ENCODE results near the gene CD28.
A peak's percentile ranks its signal among the peaks of the same experiment; 100 is the strongest.

The CD28 gene

DNA sequence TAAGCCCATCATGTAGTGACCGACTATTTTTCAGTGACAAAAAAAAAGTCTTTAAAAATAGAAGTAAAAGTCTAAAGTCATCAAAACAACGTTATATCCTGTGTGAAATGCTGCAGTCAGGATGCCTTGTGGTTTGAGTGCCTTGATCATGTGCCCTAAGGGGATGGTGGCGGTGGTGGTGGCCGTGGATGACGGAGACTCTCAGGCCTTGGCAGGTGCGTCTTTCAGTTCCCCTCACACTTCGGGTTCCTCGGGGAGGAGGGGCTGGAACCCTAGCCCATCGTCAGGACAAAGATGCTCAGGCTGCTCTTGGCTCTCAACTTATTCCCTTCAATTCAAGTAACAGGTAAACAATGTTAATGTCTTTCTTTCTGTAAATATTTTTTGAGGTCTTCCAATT is at the start of gene CD28:
CD28 (plus strand) TSS at position 237 of the 400 bp plus-strand sequence; CDS start at position 295, 58 bp downstream.
- DNase-seq (ENCODE audit: low spot score) = no peak

DNA sequence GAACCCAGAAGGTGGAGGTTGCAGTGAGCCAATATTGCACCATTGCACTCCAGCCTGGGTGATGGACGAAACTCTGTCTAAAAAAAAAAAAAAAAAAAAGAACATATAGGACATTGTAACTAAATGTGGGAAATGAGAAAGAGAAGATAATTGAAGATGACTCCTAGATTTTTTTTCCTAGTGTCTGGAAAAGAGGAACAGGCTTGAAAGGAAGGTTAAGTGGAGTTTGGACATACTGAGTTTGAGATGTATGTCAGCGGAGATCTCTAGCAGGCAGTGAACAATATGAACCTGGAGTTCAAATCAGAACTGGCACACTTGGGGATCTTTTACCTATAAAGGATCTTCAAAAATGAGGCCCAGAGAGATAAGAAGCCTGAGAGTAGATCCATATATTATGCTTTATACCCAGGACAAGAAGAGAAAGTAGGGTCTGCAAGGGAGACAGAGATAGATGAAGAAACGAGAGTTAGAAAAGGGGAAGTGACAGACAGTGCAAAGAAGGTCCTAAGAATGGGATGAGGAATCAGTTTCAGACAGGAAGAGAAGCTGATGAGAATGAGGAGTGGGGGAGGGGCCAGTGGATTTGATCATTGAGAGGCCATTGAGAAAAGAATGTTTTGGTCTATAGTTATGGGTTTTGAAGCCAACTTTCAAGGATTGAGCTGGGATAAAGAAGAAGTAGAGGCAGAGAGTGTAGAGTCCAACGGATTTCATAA is 46.9 kb upstream of the CD28 start:
- no peak for DNase-seq (ENCODE audit: low spot score)

DNA sequence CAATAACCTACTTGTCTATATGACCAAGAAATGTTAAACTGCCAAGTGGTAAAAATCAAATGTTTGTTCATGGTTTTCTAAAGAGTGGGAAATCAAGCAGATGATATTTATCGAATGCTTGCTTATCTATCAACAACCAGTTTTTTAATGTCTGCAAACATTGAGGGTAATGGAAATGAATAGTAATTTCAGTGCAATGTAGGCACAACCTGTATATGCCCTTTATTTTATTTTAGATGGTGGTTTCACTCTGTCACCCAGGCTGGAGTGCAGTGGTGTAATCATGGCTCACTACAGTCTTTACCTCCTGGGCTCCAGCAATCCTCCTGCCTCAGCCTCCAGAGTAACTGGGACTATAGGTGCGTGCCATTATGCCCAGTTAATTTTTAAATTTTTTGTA is 46.0 kb upstream of the CD28 start:
- no peak for DNase-seq (ENCODE audit: low spot score)

DNA sequence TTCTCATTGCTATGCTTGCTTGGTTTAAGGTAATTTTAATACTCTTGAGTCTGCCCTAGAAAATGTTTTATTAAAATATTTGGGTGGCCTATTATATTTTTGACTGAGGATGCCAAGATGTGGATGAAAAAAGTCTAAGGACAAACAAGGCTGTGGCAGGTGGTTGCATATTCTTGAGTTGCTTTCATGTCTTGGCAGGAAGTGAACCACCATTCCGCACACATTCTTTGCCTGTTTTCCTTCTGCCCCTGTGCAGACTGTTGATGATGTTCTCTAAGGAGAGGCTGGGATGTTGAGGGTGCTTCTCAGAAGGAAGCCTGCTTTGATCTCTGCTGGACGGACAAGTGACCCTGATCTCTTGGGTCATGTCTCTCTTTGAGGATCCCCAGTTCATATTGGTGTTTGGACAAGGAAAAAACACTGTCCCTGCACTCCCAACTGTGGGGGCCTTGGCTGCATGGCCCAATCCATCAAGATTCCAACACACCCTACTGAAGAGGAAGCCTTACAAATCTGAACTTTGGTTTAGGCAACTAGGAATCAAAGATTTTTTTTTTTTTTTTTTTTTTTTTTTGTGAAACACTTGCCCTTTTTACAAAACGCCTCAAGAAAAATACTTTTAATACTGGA is 45.0 kb upstream of the CD28 start:
- DNase-seq (ENCODE audit: low spot score) = no peak

DNA sequence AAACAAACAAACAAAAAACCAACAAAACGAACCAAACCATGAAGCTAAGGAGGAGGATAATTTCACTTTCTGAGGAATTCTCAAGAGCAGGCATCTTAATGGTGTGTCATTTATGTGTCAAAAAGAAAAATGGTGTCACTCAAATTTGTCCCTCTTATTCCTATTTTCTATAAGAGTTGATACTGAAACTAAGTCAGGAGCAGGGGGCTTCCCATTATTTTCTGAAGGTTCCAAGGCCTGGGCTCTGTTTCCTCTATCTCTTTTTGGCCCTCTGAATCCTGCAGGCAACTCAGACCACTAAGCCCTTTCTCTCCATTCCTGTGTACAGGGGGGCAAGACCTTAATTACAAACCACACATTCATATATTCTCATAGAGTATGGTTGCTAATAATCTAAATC is 44.0 kb upstream of the CD28 start:
- no peak for DNase-seq (ENCODE audit: low spot score)

DNA sequence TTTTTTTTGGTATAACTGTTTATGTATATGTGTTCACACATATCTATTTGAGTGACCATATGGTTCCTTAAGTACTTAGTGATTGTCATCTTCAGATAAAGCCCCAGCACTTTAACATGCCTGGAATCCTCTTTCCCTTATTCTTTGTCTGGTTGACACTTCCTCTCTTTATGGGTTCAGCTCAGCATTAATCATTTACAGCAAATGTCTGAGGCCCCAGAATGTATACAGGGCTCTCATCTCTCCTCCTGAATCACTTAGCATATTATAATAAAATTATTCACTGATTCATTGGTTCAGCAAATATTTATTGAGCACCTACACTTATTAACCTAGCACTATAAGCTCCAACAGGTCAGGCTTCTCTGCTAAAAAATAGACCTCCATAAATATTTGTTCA is 43.5 kb upstream of the CD28 start:
- DNase-seq (ENCODE audit: low spot score) = no peak

DNA sequence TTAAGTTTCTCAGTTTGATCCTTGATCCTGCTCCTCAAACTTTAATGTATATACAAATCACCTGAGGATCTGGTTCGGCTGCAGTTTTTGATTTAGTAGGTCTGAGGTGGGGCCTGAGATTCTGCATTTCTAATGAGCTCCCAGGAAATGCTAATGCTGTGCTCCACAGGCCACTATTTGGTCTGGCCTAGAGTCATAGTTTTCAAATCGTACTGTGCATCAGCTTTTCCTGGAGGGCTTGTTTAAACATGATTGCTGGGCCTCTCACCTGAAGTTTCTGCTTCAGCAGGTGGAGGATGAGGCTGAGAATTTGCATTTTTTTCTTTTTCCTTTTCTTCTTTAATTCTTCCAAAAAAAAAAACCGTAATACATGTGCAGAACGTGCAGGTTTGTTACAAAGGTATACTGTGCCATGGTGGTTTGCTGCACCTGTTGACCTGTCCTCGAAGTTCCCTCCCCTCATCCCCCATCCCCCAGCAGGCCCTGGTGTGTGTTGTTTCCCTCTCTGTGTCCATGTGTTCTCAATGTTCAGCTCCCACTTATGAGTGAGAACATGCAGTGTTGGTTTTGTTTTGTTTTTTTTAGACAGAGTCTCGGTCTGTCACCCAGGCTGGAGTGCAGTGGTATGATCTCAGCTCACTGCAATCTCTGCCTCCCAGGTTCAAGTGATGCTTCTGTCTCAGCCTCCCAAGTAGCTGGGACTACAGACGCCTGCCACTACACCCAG is 42.2 kb upstream of the CD28 start:
- DNase-seq (ENCODE audit: low spot score) = no peak

DNA sequence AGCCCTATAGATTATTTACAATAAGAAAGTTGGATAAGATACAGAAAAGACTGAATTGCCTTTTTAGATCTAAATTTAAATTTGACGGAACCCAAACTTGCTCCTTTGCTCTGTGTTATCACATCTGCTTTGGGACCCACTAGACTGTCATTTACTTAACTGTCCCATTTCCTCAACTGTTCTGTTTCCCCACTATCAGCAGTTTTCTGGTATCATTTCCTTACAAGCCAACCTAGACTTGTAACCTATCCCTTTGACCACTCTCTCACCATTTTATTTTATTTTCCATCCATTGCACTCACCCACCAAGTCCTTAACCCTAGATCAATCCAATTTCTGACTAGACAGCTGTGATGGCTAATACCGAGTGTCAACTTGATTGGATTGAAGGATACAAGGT is 38.6 kb upstream of the CD28 start:
- DNase-seq (ENCODE audit: low spot score) = no peak

DNA sequence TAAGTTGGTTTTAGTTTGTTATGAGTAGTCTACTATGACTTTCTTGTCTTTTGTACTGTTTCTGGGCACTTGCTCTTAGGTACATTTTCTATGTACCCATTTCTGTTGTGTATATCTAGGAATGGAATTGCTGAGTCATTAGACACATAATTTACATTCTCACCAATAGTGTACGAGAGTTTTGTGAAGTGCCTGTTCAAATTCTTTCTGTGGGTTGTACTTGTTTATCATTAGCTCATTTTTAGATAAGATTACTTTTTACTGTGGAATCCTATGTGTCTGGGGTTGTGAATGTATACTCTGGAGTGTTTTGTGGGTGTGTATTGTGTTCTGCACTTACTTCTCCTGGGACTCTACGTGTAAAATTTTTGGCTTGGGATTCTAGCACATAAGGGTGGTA is 36.6 kb upstream of the CD28 start:
- DNase-seq (ENCODE audit: low spot score) = no peak

DNA sequence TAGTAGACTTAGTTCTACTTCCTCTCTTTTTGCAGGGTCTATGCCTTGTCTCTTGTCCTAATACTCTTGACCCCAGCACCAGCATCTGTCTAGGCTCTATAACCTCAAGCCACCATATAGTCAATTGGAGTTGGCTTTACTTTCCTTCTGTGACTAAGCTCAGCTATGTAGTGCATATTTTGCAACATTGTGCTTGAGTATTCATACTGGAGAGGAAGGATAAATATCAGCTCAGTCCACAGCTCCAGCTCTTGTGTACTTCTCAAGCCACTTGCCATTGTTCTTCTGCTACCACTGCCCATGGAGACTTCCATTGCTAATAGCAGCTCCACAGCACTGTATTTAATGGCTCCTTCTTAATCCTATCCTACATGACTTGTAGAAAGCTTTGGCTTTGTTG is 35.5 kb upstream of the CD28 start:
- no peak for DNase-seq (ENCODE audit: low spot score)

DNA sequence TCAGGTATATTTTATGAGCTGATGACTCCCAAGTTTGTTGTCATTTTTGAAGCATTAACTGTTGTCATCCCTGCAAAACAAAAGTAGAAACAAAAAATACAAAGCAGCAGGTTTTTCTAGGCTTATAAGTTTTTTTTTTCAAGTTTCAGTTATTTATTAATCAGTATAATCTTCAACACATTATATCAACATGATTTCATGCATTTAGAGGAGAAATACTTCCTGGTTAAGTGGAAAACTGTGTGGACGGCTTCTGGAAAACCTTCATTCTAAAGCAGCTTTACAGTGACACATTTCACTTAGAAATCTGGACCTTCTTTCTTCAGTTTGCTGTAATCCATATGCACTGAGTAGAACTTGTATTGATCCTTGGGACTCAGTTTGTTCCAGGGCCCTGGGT is 34.6 kb upstream of the CD28 start:
- no peak for DNase-seq (ENCODE audit: low spot score)

DNA sequence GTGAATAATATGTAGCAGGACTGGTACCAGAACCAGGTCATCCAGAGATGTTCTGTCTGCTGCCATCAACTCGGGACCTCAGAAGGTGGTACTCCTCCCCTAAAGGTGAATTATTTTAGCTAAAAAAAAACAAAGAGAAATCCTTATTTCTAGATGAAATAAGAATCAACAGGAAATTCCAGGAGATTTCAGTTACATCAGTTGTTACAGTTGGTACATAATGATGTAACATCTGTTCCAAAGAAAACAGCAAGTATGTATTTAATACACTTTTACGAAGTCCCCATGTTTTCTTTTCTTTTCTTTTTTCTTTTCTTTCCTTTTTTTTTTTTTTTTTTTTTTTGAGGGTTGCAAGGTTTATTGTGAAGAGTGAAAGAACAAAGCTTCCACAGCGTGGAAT is 33.6 kb upstream of the CD28 start:
- DNase-seq (ENCODE audit: low spot score) = no peak

DNA sequence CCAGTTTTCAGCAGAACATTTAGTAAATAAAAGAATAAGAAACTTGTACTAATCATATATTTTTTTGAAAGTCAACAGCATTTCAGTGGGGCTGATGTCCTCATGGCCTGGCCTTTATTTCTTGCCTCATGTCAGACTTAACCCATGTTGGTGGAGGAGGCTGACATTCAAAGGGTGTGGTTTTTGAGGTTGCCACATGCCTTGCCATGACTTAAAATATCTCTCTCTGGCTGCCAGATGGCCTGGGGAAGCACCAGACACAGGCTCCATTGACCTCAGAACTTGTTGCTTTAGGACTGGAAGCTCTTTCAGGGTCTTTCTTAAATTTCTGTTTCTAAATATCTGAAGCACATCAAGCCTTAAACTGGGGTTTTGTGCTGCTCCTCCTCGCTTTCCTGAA is 32.5 kb upstream of the CD28 start:
- peak; percentile 66 for DNase-seq (ENCODE audit: low spot score)

DNA sequence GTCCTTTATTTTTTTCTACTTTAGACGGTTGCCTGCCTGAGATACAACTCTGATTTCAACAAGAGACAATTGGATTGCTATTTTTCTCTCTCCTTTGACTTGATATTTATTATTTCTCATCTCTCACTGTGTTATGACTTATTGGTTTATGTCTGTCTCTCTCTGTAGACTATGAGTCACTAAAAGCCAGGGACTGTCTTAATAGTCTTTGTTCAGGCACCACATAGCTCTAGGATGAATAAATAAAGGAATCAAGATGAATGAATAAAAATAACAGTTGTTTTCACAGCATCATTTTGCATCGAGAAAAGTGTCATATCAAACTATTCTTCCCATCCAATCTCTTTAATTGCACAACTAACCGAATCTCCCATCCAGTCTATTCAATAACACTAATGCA is 31.4 kb upstream of the CD28 start:
- DNase-seq (ENCODE audit: low spot score) = no peak

DNA sequence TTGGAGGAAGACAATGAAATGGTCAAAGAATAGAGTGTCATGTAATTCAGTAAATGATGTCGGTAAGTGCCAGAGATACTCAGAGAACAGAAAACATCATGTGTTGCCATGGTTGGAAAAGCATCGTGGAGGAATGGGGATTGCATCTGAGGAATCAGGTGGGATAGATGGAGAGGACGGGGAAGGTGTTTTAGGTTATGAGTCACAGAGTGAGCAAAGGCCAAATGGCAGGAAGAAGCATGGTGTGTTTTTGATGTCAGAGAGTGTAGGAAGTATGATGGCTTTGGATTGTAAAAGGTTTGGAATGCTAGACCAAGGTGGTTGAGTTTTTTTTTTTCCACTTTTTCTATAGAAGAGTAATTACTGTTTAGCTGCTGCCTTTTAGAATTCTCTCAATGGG is 27.5 kb upstream of the CD28 start:
- no peak for DNase-seq (ENCODE audit: low spot score)

DNA sequence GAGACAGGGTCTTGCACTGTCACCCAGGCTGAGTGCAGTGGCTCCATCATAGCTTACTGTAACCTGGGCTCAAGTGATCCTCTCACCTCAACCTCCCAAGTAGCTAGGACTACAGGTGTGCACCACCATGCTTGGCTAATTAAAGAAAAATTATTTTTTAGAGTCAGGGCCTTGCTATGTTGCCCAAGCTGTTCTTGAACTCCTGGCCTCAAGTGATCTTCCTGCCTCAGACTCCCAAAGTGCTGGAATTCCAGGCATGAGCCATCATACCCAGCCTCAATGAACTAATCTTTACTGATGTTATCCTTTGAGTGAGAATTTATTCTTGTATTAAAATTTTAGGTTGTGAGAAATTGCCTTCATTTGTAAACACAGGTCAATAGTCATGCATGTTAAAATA is 27.0 kb upstream of the CD28 start:
- no peak for DNase-seq (ENCODE audit: low spot score)

DNA sequence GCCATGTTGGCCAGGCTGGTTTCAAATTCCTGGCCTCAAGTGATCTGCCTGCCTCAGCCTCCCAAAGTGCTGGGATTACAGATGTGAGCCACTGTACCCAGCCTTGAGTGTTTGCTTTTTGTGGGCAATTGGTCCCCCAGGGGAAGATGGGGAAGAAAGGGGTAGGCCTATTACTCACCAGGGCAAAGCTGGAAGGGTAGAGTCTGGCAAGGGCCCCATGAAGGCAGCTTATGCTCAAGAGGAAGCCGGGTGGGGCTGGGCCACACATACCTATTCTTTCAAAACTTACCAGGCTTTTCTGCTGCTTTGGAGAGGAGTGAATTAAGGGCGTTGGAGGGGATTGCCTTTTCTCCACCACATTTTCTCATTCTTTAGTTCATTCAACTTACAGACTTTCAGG is 24.5 kb upstream of the CD28 start:
- no peak for DNase-seq (ENCODE audit: low spot score)

DNA sequence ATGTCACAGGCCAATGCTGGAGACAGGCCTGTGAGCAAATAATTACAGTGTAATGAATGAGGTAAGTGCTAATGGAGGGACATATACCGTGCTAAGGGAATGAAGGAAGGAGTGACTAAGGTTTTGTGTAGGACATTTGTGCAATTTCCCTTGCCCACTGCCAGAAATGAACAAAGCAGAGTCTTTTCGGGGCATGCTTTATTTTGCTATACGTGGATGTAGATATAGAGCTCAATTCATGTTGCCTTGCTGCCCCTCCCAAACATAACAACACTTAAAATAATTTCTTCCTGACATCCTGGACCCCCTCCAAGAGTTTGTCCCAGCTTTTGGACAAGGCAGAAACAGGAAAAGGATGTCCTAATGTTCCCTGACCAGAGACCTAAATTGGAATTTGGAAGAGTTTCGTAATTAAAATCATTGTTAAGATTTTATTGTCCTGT is 23.7 kb upstream of the CD28 start:
- peak; percentile 29 for DNase-seq (ENCODE audit: low spot score)

DNA sequence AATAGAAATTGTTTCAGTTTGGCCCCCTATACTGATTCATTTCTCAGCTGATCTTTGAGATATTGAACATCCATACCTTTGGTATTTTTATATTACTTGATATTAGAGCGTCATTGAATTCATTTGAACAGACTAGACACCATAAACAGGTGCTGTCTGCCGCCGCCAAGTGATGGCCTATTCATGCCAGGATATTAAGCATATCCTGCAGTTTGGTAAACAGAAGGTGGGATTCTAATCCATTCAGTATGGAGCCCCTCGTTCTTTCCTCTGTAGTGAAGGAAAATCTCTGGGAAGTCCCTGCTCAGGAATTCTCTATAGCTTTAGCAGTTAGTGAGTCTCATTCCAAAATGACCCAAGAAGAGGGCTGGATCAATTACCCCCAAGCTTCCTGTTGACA is 23.0 kb upstream of the CD28 start:
- DNase-seq (ENCODE audit: low spot score) = no peak

DNA sequence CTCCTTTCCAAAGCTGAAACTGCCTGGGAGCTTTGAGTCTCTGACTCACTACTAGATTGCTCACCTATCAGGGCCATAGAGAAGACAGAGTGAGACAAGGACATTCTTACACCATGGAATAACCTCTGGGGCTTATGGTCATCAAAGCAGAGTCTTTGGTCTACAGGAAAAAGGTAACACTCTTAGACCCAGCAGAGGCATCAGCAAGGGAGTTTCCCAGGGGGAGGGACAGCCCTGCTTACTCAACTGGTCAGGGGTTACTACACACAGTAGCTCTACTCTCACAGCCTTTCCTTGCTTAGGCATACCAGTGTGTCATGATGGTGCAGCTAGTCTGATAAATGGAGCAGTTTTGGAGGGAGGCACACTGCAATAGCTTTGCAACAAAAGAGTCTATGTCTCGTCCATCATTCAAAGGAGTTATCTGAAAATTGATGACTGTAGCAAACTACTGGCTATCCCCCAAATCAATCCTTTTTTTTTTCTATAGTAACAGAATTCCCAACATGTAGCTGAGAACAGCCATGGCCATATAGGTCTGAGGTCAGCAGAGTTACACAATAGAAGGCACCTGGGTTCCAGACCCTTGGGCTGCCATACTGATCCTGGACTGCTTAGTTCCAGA is 22.4 kb upstream of the CD28 start:
- peak; percentile 46 for DNase-seq (ENCODE audit: low spot score)

DNA sequence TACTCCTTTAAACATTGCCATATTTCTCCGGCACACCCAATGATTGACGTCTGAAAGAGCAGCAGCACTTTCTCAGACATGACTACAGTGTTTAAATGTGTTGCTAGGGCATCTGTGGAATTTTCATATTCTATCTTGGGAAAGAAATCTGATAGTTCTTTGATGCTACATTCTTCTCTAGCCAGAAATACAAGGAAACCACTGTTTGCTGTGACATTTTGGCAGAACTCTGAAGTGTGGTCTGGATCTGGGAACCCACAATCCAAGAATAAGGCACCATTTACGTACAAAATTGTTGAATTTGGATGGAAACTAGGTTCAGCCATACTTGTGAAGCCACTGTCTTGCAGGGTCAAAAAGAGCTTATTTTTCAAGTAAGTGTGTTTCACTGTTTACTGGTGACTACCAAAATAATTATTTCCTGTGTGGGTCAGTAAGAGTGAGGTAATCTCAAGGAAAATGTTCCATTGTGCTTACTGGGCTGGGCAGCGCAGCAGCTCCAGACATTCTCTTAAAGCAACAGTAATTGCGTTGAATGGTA is 21.3 kb upstream of the CD28 start:
- peak; percentile 71 for DNase-seq (ENCODE audit: low spot score)

DNA sequence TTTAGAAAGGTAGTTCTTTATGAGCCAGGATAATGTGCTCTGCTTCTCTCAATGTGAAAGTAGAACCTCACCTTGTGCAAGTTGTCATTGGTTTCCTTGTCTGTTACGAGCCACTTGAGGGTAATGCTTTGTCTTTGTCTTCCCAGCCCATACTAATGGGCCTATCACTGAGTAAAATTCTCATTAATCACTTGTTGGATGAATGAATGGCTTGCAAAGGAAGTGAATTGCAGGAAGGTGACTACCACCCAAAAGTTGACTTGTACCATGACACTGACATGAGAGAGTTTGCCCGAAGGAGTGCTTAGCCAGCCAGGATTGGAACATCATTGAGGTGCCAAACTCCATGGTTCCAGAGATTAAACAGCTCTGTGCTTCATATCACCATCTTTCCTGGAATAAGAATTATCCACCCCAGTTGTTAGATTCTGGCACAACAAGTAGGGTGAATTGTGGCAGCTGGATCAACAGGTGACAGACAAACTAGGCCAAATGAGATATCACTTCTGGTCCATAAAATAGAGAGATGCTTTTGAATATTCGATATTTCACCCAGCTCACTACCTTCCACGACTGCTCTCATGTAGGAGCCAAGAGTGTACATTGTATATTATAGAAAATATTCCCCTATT is 20.5 kb upstream of the CD28 start:
- DNase-seq (ENCODE audit: low spot score) = no peak

Measured in GM03348 (cell line).